ENCODE data around the gene WWOX.

- no peak for TF ChIP-seq POLR2AphosphoS5 (IDR thresholded peaks at IDR 0.05; ENCODE audit: low read depth, low read length)
- no peak for TF ChIP-seq POLR2A (IDR thresholded peaks at IDR 0.05; ENCODE audit: low read depth, low read length)
- TF ChIP-seq TAF1 (IDR thresholded peaks at IDR 0.05; ENCODE audit: low read depth, low read length) = no peak
Observed at GRCh38 chr16:78244131-78244895, 144.9 kb downstream of the WWOX start.

Measured in GM12891 (cell line).